PFSK-1 (cell line): Measurements from ENCODE around the gene FANCC.

Source experiments
- FOXP2 ChIP-seq: optimal IDR thresholded peaks from 2 replicates; pipeline ENCODE3; 2011; ENCODE audit warnings: borderline replicate concordance, control low read depth, inconsistent platforms; ENCODE audit not compliant: insufficient read depth; ENCODE audit errors: extremely low read length, extremely low read depth
- POLR2AphosphoS5 ChIP-seq: IDR thresholded peaks from 2 replicates; pipeline ENCODE4 v1.6.1; 2012; ENCODE audit warnings: low read depth, mild to moderate bottlenecking, control low read depth, low read length, moderate library complexity
- SIN3A ChIP-seq: IDR thresholded peaks from 2 replicates; pipeline ENCODE4 v1.6.1; 2012; ENCODE audit warnings: mild to moderate bottlenecking, low read length, moderate library complexity, borderline replicate concordance; ENCODE audit not compliant: insufficient read depth
- TAF1 ChIP-seq: IDR thresholded peaks from 2 replicates; pipeline ENCODE4 v1.6.1; 2012; ENCODE audit warnings: low read length, control low read depth, borderline replicate concordance; ENCODE audit not compliant: insufficient read depth
- TF ChIP-seq, protein P1 (sequence below), 2 experiments: IDR thresholded peaks; 2 replicates each; pipeline versions ENCODE4 v1.6.1 to v1.8.0; 2011 to 2012; ENCODE audit warnings: low read depth in 2 of 2, low read length in 2 of 2, control low read depth in 1 of 2, inconsistent platforms in 1 of 2, mild to moderate bottlenecking in 1 of 2, moderate library complexity in 1 of 2; ENCODE audit not compliant: insufficient read depth in 1 of 2

DNA sequence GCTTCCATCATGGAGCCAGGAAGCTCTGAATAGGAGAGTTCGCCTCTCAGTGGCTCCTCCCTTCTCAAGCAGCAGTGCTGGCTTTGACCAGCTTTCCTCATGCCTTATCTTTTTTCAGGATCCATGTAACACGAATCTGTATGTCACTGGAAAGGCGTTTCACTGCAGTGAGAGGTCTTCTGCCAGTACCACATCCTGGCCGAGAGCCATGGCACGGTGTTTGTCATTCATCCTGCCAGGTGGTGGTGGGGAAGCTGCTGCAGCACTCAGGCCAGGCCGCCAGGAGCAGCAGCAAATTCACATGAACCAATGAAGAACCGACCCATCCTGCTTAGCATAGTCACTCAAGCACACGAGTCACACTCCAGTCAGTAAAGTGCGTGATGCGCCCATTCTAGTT, 179.0 kb downstream of the FANCC start:
- TF ChIP-seq POLR2AphosphoS5 (no peak), TAF1 (no peak), SIN3A (no peak), FOXP2 (no peak)
- TF ChIP-seq, protein P1, sequence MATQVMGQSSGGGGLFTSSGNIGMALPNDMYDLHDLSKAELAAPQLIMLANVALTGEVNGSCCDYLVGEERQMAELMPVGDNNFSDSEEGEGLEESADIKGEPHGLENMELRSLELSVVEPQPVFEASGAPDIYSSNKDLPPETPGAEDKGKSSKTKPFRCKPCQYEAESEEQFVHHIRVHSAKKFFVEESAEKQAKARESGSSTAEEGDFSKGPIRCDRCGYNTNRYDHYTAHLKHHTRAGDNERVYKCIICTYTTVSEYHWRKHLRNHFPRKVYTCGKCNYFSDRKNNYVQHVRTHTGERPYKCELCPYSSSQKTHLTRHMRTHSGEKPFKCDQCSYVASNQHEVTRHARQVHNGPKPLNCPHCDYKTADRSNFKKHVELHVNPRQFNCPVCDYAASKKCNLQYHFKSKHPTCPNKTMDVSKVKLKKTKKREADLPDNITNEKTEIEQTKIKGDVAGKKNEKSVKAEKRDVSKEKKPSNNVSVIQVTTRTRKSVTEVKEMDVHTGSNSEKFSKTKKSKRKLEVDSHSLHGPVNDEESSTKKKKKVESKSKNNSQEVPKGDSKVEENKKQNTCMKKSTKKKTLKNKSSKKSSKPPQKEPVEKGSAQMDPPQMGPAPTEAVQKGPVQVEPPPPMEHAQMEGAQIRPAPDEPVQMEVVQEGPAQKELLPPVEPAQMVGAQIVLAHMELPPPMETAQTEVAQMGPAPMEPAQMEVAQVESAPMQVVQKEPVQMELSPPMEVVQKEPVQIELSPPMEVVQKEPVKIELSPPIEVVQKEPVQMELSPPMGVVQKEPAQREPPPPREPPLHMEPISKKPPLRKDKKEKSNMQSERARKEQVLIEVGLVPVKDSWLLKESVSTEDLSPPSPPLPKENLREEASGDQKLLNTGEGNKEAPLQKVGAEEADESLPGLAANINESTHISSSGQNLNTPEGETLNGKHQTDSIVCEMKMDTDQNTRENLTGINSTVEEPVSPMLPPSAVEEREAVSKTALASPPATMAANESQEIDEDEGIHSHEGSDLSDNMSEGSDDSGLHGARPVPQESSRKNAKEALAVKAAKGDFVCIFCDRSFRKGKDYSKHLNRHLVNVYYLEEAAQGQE (IDR thresholded peaks at IDR 0.05; ENCODE audit: insufficient read depth in 1 of 2, low read depth in 2 of 2, low read length in 2 of 2): no peak
